LNCaP clone FGC (cell line): Measurements from ENCODE around the gene CNTF.

Experiments
- DNase-seq: peaks from one replicate; pipeline ENCODE4 v3.0.0-alpha.2; 2011; ENCODE audit warnings: low read depth
- H3K4me3 ChIP-seq: 2 replicates; pipeline ENCODE4 v1.5.1; 2011; ENCODE audit warnings: mild to moderate bottlenecking, low read depth, low read length, control low read depth
- TF ChIP-seq, protein P1 (sequence below): IDR thresholded peaks from 2 replicates; pipeline ENCODE4 v1.5.1; 2012; ENCODE audit warnings: mild to moderate bottlenecking; ENCODE audit not compliant: control insufficient read depth, insufficient read depth; ENCODE audit errors: extremely low read depth

The CNTF gene

DNA sequence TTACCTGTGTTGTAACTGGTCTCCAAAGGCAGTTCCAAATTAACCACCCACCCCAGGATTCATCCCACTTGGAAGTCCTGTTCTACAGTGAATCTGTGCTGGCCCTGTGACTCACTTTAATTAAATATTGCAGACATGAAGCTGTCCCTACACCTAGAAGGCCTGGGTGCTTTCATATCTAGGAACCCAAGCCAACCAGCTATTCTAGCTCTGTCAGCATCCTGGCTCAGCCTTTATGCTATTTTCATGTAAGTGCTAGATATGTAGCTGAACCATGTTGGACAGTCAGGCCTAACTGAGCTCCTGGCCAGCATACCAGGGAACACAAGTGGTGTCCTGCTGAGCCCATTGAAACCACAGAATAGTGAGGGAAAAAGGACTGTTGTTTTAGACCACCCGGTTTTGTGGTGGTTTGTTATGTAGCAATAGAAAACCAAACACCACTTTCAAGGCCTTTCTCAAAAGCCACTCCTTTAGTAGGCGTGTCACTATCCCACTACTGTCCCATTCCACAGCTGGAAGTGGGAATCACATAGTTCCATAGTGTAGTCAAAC, 30.3 kb downstream of the CNTF start:
- TF ChIP-seq, protein P1, sequence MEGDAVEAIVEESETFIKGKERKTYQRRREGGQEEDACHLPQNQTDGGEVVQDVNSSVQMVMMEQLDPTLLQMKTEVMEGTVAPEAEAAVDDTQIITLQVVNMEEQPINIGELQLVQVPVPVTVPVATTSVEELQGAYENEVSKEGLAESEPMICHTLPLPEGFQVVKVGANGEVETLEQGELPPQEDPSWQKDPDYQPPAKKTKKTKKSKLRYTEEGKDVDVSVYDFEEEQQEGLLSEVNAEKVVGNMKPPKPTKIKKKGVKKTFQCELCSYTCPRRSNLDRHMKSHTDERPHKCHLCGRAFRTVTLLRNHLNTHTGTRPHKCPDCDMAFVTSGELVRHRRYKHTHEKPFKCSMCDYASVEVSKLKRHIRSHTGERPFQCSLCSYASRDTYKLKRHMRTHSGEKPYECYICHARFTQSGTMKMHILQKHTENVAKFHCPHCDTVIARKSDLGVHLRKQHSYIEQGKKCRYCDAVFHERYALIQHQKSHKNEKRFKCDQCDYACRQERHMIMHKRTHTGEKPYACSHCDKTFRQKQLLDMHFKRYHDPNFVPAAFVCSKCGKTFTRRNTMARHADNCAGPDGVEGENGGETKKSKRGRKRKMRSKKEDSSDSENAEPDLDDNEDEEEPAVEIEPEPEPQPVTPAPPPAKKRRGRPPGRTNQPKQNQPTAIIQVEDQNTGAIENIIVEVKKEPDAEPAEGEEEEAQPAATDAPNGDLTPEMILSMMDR: no peak
- H3K4me3 ChIP-seq: no peak overlapping the region
- no peak for DNase-seq

- DNase-seq: peak; percentile 57
- TF ChIP-seq, protein P1: peak; percentile 98
- H3K4me3 ChIP-seq: no peak overlapping the region
Measured at GRCh38 chr11:58654079-58654907, 31.8 kb downstream of the CNTF start.

- TF ChIP-seq, protein P1: no peak
- DNase-seq: no peak
- H3K4me3 ChIP-seq: no peak overlapping the region
Measured at GRCh38 chr11:58654908-58655296, 32.4 kb downstream of the CNTF start.

- H3K4me3 ChIP-seq: no peak overlapping the region
- DNase-seq: no peak
- TF ChIP-seq, protein P1: no peak
Measured at GRCh38 chr11:58656348-58656747, 33.9 kb downstream of the CNTF start.

- TF ChIP-seq, protein P1: no peak
- H3K4me3 ChIP-seq: no peak overlapping the region
- no peak for DNase-seq
Measured at GRCh38 chr11:58658623-58659022, 36.2 kb downstream of the CNTF start.

GRCh38 chr11:58659404-58659803, 36.9 kb downstream of the CNTF start:
- peak; percentile 58 for DNase-seq
- TF ChIP-seq, protein P1: no peak
- no peak overlapping the region for H3K4me3 ChIP-seq
